ENCODE results near the gene RTF2. TPM values are rescaled to one million over a fixed set of nuclear protein-coding genes. Genes with fewer than 3 reads are reported as not detected.
A peak's percentile ranks its signal among the peaks of the same experiment; 100 is the strongest.

Gene RTF2
- total and polyA plus RNA-seq, 7 experiments from 2014 or later: 62.5 to 157 (median 81.2) TPM

DNA sequence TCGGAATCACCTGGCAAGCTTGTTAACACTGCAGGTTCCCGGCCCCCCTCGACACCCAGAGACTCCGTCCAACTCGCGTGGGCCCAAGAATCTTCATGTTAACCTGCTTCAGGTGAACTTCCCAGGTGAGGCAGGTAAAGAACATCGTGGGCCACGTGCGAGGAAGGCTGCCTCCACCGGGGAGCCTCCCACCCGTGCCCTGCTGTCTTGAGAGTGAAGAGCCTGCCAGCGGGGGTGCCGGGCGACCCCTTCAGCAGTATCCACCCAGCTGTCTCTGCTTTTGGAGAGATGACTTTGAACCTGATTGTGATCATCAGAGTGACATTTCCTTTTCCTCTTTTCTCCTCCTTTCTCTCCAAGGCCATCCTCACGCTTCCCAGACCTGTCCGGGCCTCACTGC, 22.9 kb upstream of the RTF2 start:
- ATAC-seq: no peak
- Histone ChIP-seq H3K4me3 (ENCODE audit: low read length) (no peak overlapping the region), H3K27me3 (ENCODE audit: control insufficient read depth in 2 of 2, insufficient read depth in 2 of 2, low read length in 2 of 2) (no peaks in the 10 kb centered on the region), H3K36me3 (ENCODE audit: control insufficient read depth in 2 of 3, insufficient read depth in 3 of 3, low read length in 3 of 3) (peaks cover 0 to 29% (median 3%) of the 10 kb centered on the region in 3 experiments), H3K27ac (ENCODE audit: low read depth, low read length) (no peak overlapping the region), H3K9me3 (ENCODE audit: control insufficient read depth in 2 of 3, low read length in 3 of 3) (no peaks in the 10 kb centered on the region), H3K4me1 (ENCODE audit: control insufficient read depth in 2 of 2, insufficient read depth in 2 of 2, low read length in 2 of 2) (peaks cover 11 to 17% of the 10 kb centered on the region in 2 donors)
- intact Hi-C loops (cut with micrococcal nuclease): no loop called here
- no peaks in the 10 kb centered on the region for H3K27me3 Mint-ChIP-seq
- no peak overlapping the region for H3K4me3 Mint-ChIP-seq
- POLR2A ChIA-PET: interaction anchor here (1.6 to 2.3 kb wide), 2 partner anchors 19 to 41 kb away, joined by 3 to 5 read pairs; no protein-coding TSS in a partner anchor
- DNase-seq: no peak
- peaks cover 14 to 31% (median 17%) of the 10 kb centered on the region in 5 donors for H3K36me3 Mint-ChIP-seq
- peaks cover 0 to 3% (median 0%) of the 10 kb centered on the region in 11 donors for H3K9me3 Mint-ChIP-seq
- CTCF ChIA-PET: no interaction called here
- H3K4me1 Mint-ChIP-seq: peaks cover 14 to 32% (median 26%) of the 10 kb centered on the region in 7 donors
- H3K27ac Mint-ChIP-seq: peak overlapping the region in 3 of 9 donors; percentile 53 to 69 (median 61)

DNA sequence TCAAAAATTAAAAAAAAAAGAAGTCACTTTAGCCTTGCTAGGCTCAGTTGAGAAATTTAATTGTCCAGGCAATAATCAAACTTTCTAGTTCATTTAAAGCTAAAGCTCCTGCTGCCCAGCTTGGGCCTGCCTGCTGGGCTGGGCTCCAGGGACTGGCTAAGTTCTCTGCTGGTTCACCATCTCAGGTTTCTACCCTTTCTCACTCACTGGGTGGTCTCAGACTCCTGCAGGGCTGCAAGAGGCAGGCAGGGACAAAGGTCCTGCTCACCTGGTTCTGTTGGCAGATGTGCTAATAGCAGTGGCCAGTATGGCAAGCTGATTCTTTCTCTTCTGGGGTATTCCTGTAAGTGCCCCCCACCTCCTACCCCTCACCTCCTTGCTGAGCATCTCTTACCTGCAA, 21.2 kb upstream of the RTF2 start:
- Mint-ChIP-seq H3K27ac (peak overlapping the region in 2 of 9 donors; percentile 38 to 57), H3K9me3 (peaks cover 0 to 3% (median 0%) of the 10 kb centered on the region in 11 donors), H3K4me3 (no peak overlapping the region), H3K36me3 (peaks cover 23 to 44% (median 25%) of the 10 kb centered on the region in 5 donors), H3K27me3 (no peaks in the 10 kb centered on the region), H3K4me1 (peaks cover 9 to 20% (median 15%) of the 10 kb centered on the region in 7 donors)
- CTCF ChIA-PET: no interaction called here
- Histone ChIP-seq H3K27ac (ENCODE audit: low read depth, low read length) (no peak overlapping the region), H3K36me3 (ENCODE audit: control insufficient read depth in 2 of 3, insufficient read depth in 3 of 3, low read length in 3 of 3) (peaks cover 0 to 46% (median 13%) of the 10 kb centered on the region in 3 experiments), H3K4me3 (ENCODE audit: low read length) (no peak overlapping the region), H3K27me3 (ENCODE audit: control insufficient read depth in 2 of 2, insufficient read depth in 2 of 2, low read length in 2 of 2) (no peaks in the 10 kb centered on the region), H3K4me1 (ENCODE audit: control insufficient read depth in 2 of 2, insufficient read depth in 2 of 2, low read length in 2 of 2) (peaks cover 3 to 8% of the 10 kb centered on the region in 2 donors), H3K9me3 (ENCODE audit: control insufficient read depth in 2 of 3, low read length in 3 of 3) (no peaks in the 10 kb centered on the region)
- POLR2A ChIA-PET: no interaction called here
- intact Hi-C loops (cut with micrococcal nuclease): no loop called here
- DNase-seq (no peak), ATAC-seq (no peak)

DNA sequence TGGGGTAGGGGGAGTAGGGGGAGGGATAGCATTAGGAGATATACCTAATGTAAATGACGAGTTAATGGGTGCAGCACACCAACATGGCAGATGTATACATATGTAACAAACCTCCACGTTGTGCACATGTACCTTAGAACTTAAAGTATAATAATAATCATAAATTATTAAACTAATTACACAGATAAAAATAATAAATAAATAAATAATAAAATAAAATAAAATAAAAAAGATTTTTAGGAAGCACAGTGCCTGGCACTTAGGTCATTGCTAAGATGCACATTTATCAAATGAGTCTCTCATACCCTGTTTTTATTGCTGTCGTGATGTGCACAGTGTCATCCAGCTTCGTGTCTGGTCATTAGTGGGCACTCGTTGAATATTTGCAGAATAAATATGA, 19.0 kb upstream of the RTF2 start:
- no peak overlapping the region for H3K27ac Mint-ChIP-seq
- ChIA-PET CTCF (no interaction called here), POLR2A (no interaction called here)
- Histone ChIP-seq H3K27ac (ENCODE audit: low read depth, low read length) (no peak overlapping the region), H3K4me1 (ENCODE audit: control insufficient read depth in 2 of 2, insufficient read depth in 2 of 2, low read length in 2 of 2) (no peaks in the 10 kb centered on the region), H3K4me3 (ENCODE audit: low read length) (no peak overlapping the region), H3K27me3 (ENCODE audit: control insufficient read depth in 2 of 2, insufficient read depth in 2 of 2, low read length in 2 of 2) (no peaks in the 10 kb centered on the region), H3K36me3 (ENCODE audit: control insufficient read depth in 2 of 3, insufficient read depth in 3 of 3, low read length in 3 of 3) (peaks cover 0 to 59% (median 17%) of the 10 kb centered on the region in 3 experiments), H3K9me3 (ENCODE audit: control insufficient read depth in 2 of 3, low read length in 3 of 3) (no peaks in the 10 kb centered on the region)
- H3K4me3 Mint-ChIP-seq: no peak overlapping the region
- no peak for ATAC-seq
- peaks cover 0 to 6% (median 0%) of the 10 kb centered on the region in 7 donors for H3K4me1 Mint-ChIP-seq
- intact Hi-C loops (cut with micrococcal nuclease): no loop called here
- no peak for DNase-seq
- peaks cover 18 to 57% (median 26%) of the 10 kb centered on the region in 5 donors for H3K36me3 Mint-ChIP-seq
- no peaks in the 10 kb centered on the region for H3K27me3 Mint-ChIP-seq
- H3K9me3 Mint-ChIP-seq: peaks cover 0 to 3% (median 0%) of the 10 kb centered on the region in 11 donors

- no peaks in the 10 kb centered on the region for H3K9me3 ChIP-seq (ENCODE audit: control insufficient read depth in 2 of 3, low read length in 3 of 3)
- ChIA-PET CTCF (no interaction called here), POLR2A (no interaction called here)
- Mint-ChIP-seq H3K4me3 (no peak overlapping the region), H3K4me1 (peaks cover 0 to 11% (median 0%) of the 10 kb centered on the region in 7 donors), H3K36me3 (peaks cover 17 to 58% (median 24%) of the 10 kb centered on the region in 5 donors), H3K27ac (peak overlapping the region in 5 of 9 donors; percentile 35 to 82 (median 55)), H3K27me3 (no peaks in the 10 kb centered on the region), H3K9me3 (no peaks in the 10 kb centered on the region)
- H3K36me3 ChIP-seq (ENCODE audit: control insufficient read depth in 2 of 3, insufficient read depth in 3 of 3, low read length in 3 of 3): peaks cover 0 to 52% (median 14%) of the 10 kb centered on the region in 3 experiments
- DNase-seq (no peak), ATAC-seq (no peak)
- H3K4me1 ChIP-seq (ENCODE audit: control insufficient read depth in 2 of 2, insufficient read depth in 2 of 2, low read length in 2 of 2): peaks cover 0 to 8% of the 10 kb centered on the region in 2 donors
- H3K27ac ChIP-seq (ENCODE audit: low read depth, low read length): no peak overlapping the region
- intact Hi-C loops (cut with micrococcal nuclease): no loop called here
- H3K4me3 ChIP-seq (ENCODE audit: low read length): no peak overlapping the region
- H3K27me3 ChIP-seq (ENCODE audit: control insufficient read depth in 2 of 2, insufficient read depth in 2 of 2, low read length in 2 of 2): no peaks in the 10 kb centered on the region
Observed at GRCh38 chr20:56451056-56451765, 17.2 kb upstream of the RTF2 start.

DNA sequence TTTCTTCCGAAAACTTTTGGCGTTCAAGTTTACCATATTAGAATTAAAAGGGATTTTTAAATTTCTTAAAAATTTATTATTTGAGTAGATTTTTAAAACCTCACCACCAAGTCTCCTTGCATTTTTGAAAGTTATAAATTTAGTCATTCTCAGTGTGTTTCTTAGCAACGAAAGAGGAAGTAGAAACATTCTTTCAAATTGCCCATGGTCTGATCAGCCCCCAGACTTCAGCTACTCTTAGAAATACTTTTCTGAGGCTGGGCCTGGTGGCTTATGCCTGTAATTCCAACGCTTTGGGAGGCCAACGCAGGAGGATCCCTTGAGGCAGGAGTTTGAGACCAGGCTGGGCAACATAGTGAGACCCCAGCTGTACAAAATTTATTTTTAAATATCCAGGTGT, 15.1 kb upstream of the RTF2 start:
- Mint-ChIP-seq H3K27me3 (no peaks in the 10 kb centered on the region), H3K27ac (peak overlapping the region in 2 of 9 donors; percentile 31 to 57), H3K4me3 (no peak overlapping the region), H3K4me1 (peaks cover 0 to 12% (median 0%) of the 10 kb centered on the region in 7 donors), H3K36me3 (peaks cover 15 to 57% (median 24%) of the 10 kb centered on the region in 5 donors), H3K9me3 (no peaks in the 10 kb centered on the region)
- Histone ChIP-seq H3K9me3 (ENCODE audit: control insufficient read depth in 2 of 3, low read length in 3 of 3) (no peaks in the 10 kb centered on the region), H3K4me1 (ENCODE audit: control insufficient read depth in 2 of 2, insufficient read depth in 2 of 2, low read length in 2 of 2) (peaks cover 0 to 8% of the 10 kb centered on the region in 2 donors), H3K36me3 (ENCODE audit: control insufficient read depth in 2 of 3, insufficient read depth in 3 of 3, low read length in 3 of 3) (peaks cover 0 to 40% (median 14%) of the 10 kb centered on the region in 3 experiments), H3K4me3 (ENCODE audit: low read length) (no peak overlapping the region), H3K27ac (ENCODE audit: low read depth, low read length) (no peak overlapping the region), H3K27me3 (ENCODE audit: control insufficient read depth in 2 of 2, insufficient read depth in 2 of 2, low read length in 2 of 2) (no peaks in the 10 kb centered on the region)
- POLR2A ChIA-PET: no interaction called here
- DNase-seq (no peak), ATAC-seq (no peak)
- intact Hi-C loops (cut with micrococcal nuclease): no loop called here
- CTCF ChIA-PET: interaction anchor here (1.1 kb wide), 1 partner anchor 10 kb away, joined by 4 read pairs; no protein-coding TSS in a partner anchor

GRCh38 chr20:56454754-56455153, 13.7 kb upstream of the RTF2 start:
- no peaks in the 10 kb centered on the region for H3K27me3 ChIP-seq (ENCODE audit: control insufficient read depth in 2 of 2, insufficient read depth in 2 of 2, low read length in 2 of 2)
- peaks cover 14 to 65% (median 23%) of the 10 kb centered on the region in 5 donors for H3K36me3 Mint-ChIP-seq
- peaks cover 0 to 42% (median 19%) of the 10 kb centered on the region in 3 experiments for H3K36me3 ChIP-seq (ENCODE audit: control insufficient read depth in 2 of 3, insufficient read depth in 3 of 3, low read length in 3 of 3)
- ATAC-seq (no peak), DNase-seq (no peak)
- H3K4me1 ChIP-seq (ENCODE audit: control insufficient read depth in 2 of 2, insufficient read depth in 2 of 2, low read length in 2 of 2): peaks cover 0 to 8% of the 10 kb centered on the region in 2 donors
- no peak overlapping the region for H3K4me3 Mint-ChIP-seq
- no peak overlapping the region for H3K4me3 ChIP-seq (ENCODE audit: low read length)
- intact Hi-C loops (cut with micrococcal nuclease): no loop called here
- no peak overlapping the region for H3K27ac ChIP-seq (ENCODE audit: low read depth, low read length)
- ChIA-PET POLR2A (interaction anchor here (0.7 to 1.1 kb wide), 2 partner anchors 13 to 37 kb away, joined by 3 to 4 read pairs; no protein-coding TSS in a partner anchor), CTCF (no interaction called here)
- H3K9me3 ChIP-seq (ENCODE audit: control insufficient read depth in 2 of 3, low read length in 3 of 3): no peaks in the 10 kb centered on the region
- H3K27ac Mint-ChIP-seq: peak overlapping the region in 4 of 9 donors; percentile 14 to 60 (median 26)
- no peaks in the 10 kb centered on the region for H3K27me3 Mint-ChIP-seq
- no peaks in the 10 kb centered on the region for H3K9me3 Mint-ChIP-seq
- H3K4me1 Mint-ChIP-seq: peaks cover 2 to 16% (median 6%) of the 10 kb centered on the region in 7 donors

All from naive thymus-derived CD4-positive, alpha-beta T cell (primary cell).